ENCODE data around the gene IL36RN.

GRCh38 chr2:113112441-113112840 is 53.4 kb downstream of the IL36RN start:
- TF ChIP-seq POLR2A (IDR thresholded peaks at IDR 0.05; ENCODE audit: low read length) (no peak), GATA1 (IDR thresholded peaks at IDR 0.05; ENCODE audit: low read depth, low read length) (no peak)
